Chondrocyte (in vitro differentiated cells): ENCODE results near the gene PCNA. TPM values are rescaled to one million over a fixed set of nuclear protein-coding genes. Genes with fewer than 3 reads are reported as not detected.
A peak's percentile ranks its signal among the peaks of the same experiment; 100 is the strongest.

ENCODE experiments used
- DNase-seq: peaks from one replicate; pipeline ENCODE4 v3.0.0; 2021; ENCODE audit warnings: mixed read lengths, low spot score
- H3K27ac Mint-ChIP-seq: one replicate; pipeline ENCODE4 v1.8.0; 2021; ENCODE audit warnings: mild to moderate bottlenecking, moderate library complexity, mixed read lengths; ENCODE audit not compliant: unreplicated experiment
- H3K27me3 Mint-ChIP-seq: 2 replicates; pipeline ENCODE4 v1.8.0; 2021; ENCODE audit warnings: low read depth, mixed read lengths
- H3K36me3 Mint-ChIP-seq: 2 replicates; pipeline ENCODE4 v1.8.0; 2021; ENCODE audit warnings: low read depth, mixed read lengths
- H3K4me1 Mint-ChIP-seq: 2 replicates; pipeline ENCODE4 v1.8.0; 2021; ENCODE audit warnings: low read depth, mild to moderate bottlenecking, mixed read lengths
- H3K4me3 Mint-ChIP-seq: one replicate; pipeline ENCODE4 v1.8.0; 2021; ENCODE audit warnings: mild to moderate bottlenecking, moderate library complexity, mixed read lengths; ENCODE audit not compliant: unreplicated experiment
- H3K9me3 Mint-ChIP-seq: 2 replicates; pipeline ENCODE4 v1.8.0; 2021; ENCODE audit warnings: low read depth, mixed read lengths
- CTCF ChIP-seq: fragments of 200-600 bp; sonication (generic); IDR thresholded peaks from 2 replicates; pipeline ENCODE4 v1.5.0; 2021; ENCODE audit warnings: antibody characterized with exemption, mild to moderate bottlenecking, moderate library complexity
- total RNA-seq: library from RNA; stranded (reverse); gene quantifications from 3 replicates; pipeline ENCODE4 v1.2.1, GENCODE V29; 2021

PCNA gene
- total RNA-seq, 1 donor from 2014 or later: 46.3 TPM

GRCh38 chr20:5160882-5161281 lies 41.1 kb upstream of the PCNA start:
- Mint-ChIP-seq H3K9me3 (no peaks in the 10 kb centered on the region), H3K4me1 (peaks cover 15% of the 10 kb centered on the region), H3K27ac (no peak overlapping the region), H3K36me3 (no peaks in the 10 kb centered on the region), H3K4me3 (no peak overlapping the region), H3K27me3 (no peaks in the 10 kb centered on the region)
- DNase-seq: no peak
- no peak for TF ChIP-seq CTCF

- H3K36me3 Mint-ChIP-seq: no peaks in the 10 kb centered on the region
- no peak overlapping the region for H3K27ac Mint-ChIP-seq
- DNase-seq: no peak
- no peak for TF ChIP-seq CTCF
- H3K9me3 Mint-ChIP-seq: no peaks in the 10 kb centered on the region
- H3K4me3 Mint-ChIP-seq: no peak overlapping the region
- no peaks in the 10 kb centered on the region for H3K27me3 Mint-ChIP-seq
- H3K4me1 Mint-ChIP-seq: peaks cover 21% of the 10 kb centered on the region
Measured at GRCh38 chr20:5159928-5160327, 40.2 kb upstream of the PCNA start.

GRCh38 chr20:5156675-5157448 lies 37.1 kb upstream of the PCNA start:
- peaks cover 24% of the 10 kb centered on the region for H3K4me1 Mint-ChIP-seq
- no peaks in the 10 kb centered on the region for H3K9me3 Mint-ChIP-seq
- DNase-seq: no peak
- no peak for TF ChIP-seq CTCF
- peak overlapping the region; percentile 43 for H3K27ac Mint-ChIP-seq
- H3K36me3 Mint-ChIP-seq: no peaks in the 10 kb centered on the region
- H3K4me3 Mint-ChIP-seq: no peak overlapping the region
- no peaks in the 10 kb centered on the region for H3K27me3 Mint-ChIP-seq

GRCh38 chr20:5155404-5155803 lies 35.6 kb upstream of the PCNA start:
- no peak for DNase-seq

GRCh38 chr20:5154543-5154925 lies 34.8 kb upstream of the PCNA start:
- H3K9me3 Mint-ChIP-seq: no peaks in the 10 kb centered on the region
- H3K27me3 Mint-ChIP-seq: no peaks in the 10 kb centered on the region
- peaks cover 32% of the 10 kb centered on the region for H3K4me1 Mint-ChIP-seq

More at GRCh38 chr20:5155404-5155803, 35.6 kb upstream of the PCNA start:
- H3K36me3 Mint-ChIP-seq: no peaks in the 10 kb centered on the region
- no peak overlapping the region for H3K4me3 Mint-ChIP-seq
- peaks cover 28% of the 10 kb centered on the region for H3K4me1 Mint-ChIP-seq
- H3K27ac Mint-ChIP-seq: no peak overlapping the region
- no peaks in the 10 kb centered on the region for H3K27me3 Mint-ChIP-seq
- no peak for TF ChIP-seq CTCF
- H3K9me3 Mint-ChIP-seq: no peaks in the 10 kb centered on the region

More at GRCh38 chr20:5154543-5154925, 34.8 kb upstream of the PCNA start:
- H3K36me3 Mint-ChIP-seq: no peaks in the 10 kb centered on the region
- no peak overlapping the region for H3K27ac Mint-ChIP-seq
- H3K4me3 Mint-ChIP-seq: no peak overlapping the region
- no peak for TF ChIP-seq CTCF
- no peak for DNase-seq
